Mammary epithelial cell (primary cell): ENCODE measurements around the gene ADCY10.
"Not testable (repeated sequence)": the region's sequence is repeated elsewhere in the genome, so short reads cannot be mapped to it uniquely, and the experiment has no call there.

Experiments used
- EZH2 ChIP-seq: IDR thresholded peaks from 2 replicates; pipeline ENCODE4 v1.6.1; 2012; ENCODE audit warnings: low read length, inconsistent platforms, borderline replicate concordance
- TF ChIP-seq, protein P1 (sequence below), 2 donors: IDR thresholded peaks in 1 of 2; conservative IDR thresholded peaks in 1 of 2; 2 replicates each; pipeline ENCODE4 v1.5.1; 2011 to 2012; ENCODE audit warnings: inconsistent platforms in 2 of 2, low read length in 2 of 2, mild to moderate bottlenecking in 2 of 2, control low read depth in 1 of 2, low read depth in 1 of 2; ENCODE audit not compliant: insufficient read depth in 1 of 2; ENCODE audit errors: extremely low read depth in 1 of 2

DNA sequence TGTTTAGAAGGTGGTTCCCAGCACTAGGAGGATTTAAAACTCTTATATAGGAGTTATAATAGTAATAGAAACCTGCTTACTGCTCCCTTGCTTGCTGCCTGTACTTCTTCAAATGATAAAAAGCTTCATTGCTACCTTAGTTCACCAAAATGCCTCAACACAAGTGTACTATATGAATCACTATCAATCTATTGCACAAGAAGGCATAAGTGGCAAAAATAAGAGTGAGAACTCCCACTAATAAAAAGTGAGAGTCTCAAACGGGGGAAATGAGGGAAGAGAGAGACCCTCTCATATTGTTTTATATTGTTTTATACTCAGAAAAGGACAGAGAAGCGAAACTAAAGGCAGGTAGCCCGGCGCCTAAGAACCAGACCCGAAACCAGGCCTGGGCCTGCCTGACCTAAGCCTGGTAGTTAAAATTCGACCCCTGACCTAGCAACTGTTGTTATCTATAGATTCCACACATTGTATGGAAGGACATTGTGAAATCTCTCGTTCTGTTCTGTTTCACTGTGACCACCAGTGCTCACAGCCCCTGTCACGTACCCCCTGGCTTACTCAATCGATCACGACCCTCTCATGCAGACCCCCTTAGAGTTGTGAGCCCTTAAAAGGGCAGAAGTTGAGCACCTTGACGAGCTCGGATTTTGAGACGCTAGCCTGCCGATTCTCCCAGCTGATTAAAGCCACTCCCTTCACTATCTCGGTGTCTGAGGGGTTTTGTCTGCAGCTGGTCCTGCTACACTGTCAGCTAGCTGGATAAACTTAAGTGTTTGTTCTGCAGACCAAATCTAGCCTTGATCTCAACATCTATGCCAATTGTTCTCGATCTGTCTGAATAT is 44.6 kb downstream of the ADCY10 start:
- TF ChIP-seq, protein P1, sequence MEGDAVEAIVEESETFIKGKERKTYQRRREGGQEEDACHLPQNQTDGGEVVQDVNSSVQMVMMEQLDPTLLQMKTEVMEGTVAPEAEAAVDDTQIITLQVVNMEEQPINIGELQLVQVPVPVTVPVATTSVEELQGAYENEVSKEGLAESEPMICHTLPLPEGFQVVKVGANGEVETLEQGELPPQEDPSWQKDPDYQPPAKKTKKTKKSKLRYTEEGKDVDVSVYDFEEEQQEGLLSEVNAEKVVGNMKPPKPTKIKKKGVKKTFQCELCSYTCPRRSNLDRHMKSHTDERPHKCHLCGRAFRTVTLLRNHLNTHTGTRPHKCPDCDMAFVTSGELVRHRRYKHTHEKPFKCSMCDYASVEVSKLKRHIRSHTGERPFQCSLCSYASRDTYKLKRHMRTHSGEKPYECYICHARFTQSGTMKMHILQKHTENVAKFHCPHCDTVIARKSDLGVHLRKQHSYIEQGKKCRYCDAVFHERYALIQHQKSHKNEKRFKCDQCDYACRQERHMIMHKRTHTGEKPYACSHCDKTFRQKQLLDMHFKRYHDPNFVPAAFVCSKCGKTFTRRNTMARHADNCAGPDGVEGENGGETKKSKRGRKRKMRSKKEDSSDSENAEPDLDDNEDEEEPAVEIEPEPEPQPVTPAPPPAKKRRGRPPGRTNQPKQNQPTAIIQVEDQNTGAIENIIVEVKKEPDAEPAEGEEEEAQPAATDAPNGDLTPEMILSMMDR (conservative IDR thresholded peaks at IDR 0.05 in 1 of 2, IDR thresholded peaks at IDR 0.05 in 1 of 2; ENCODE audit: extremely low read depth in 1 of 2, insufficient read depth in 1 of 2, low read depth in 1 of 2, low read length in 2 of 2) = not testable (repeated sequence)
- not testable (repeated sequence) for TF ChIP-seq EZH2
